NCI-H1048 (cell line): ENCODE results near the gene DMPK.

ENCODE experiments used
- DNase-seq: peaks from one replicate; lab custom pipeline; 2025; lab: John Stamatoyannopoulos, UW

Gene DMPK

GRCh38 chr19:45785781-45786532 is 3.7 kb upstream of the DMPK start:
- DNase-seq: no peak

- no peak for DNase-seq
These were observed 2.8 kb upstream of the DMPK start for GRCh38 chr19:45785097-45785496.

GRCh38 chr19:45784096-45784495 is 1.8 kb upstream of the DMPK start:
- no peak for DNase-seq

DNA sequence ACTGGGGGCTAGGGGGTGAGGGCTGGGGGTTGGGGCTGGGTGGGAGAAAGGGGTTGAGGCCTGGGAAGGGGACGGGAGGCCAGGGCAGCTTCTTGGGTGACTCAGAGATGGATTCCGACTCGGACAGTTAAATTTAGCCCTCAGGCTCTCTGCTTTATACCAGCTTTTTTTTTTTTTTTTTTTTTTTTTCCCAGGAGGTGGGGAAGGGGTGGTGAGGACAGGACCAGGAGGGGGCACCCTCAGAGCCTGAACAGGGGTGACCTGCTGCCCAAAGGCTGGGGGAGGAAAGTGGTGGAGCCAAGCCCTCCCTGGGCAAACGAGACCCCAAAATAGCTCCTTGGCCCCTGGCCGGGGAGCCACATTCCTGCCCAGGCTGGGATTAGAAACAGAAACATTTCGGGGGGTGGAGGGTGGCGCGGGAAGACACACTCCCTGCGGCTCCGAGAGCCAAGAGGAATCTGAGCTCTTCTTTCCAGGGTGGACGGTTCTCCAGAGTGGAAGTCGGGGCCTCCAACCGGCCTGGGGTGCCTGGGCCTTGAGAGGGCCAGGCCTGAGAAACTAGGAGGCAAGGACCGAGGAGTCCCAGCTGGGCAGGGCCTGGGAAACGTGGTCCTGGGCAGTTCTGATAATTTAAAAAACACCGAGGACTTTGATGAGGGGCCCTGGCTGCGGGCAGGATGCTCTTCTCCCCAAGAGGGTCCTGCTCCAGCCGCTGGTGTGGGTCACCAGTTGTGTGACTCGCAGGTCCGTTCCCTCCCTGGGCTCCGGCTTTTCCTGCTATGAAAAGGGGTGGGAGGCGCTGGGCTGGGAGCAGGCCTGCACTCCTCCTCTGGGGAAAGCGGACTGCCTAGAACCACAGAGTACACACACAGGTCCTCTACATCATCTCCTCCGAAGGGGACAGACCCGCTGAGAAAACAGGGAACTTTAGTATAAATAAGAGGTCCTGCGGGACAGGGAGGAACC is 813 bp upstream of the DMPK start:
- no peak for DNase-seq

DNA sequence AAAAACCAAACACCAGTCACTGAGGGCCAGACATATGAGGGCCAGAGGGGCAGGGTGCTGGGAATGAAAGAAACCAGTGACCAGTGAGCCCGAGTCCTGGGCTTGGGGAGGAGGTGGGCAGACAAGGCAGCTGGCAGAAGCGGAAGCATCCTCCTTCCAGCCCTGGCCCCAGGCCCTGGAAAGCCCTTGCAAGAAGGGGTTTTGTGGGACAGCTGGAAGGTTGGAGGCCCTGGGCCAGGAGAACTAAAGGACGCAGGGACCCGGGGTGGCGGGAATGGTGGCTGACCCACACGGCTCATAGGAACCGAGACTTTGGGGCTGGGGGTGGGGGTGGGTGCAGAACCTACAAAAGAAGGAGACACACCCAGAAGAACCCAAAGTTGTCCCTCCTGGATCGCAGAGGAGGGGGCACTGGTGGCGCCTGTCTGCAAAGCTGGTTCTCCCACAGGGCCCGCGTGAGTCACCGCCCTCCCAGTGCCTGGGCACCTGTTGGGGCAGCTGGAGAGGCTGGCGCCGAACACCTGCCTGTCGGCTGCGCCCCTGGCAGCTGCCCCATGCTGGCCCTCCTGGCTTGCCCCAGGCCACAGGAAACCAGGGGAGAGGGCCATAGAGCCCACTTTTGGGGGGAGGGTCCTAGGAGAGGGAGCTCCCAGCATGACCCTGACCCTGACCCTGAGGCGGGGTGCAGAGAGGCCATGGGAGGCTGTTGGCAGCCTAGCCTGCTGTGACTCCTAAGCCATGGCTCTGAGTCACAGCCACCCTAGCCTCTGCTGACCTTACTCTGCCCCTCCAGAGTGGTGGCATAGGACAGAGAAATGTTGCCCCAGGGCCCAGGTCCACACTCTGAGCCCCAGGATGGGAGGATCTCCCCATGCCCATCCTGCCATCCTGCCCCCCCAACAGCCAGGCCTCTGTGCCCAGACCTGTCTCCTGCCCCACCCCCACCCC is 802 bp downstream of the DMPK start:
- no peak for DNase-seq

DNA sequence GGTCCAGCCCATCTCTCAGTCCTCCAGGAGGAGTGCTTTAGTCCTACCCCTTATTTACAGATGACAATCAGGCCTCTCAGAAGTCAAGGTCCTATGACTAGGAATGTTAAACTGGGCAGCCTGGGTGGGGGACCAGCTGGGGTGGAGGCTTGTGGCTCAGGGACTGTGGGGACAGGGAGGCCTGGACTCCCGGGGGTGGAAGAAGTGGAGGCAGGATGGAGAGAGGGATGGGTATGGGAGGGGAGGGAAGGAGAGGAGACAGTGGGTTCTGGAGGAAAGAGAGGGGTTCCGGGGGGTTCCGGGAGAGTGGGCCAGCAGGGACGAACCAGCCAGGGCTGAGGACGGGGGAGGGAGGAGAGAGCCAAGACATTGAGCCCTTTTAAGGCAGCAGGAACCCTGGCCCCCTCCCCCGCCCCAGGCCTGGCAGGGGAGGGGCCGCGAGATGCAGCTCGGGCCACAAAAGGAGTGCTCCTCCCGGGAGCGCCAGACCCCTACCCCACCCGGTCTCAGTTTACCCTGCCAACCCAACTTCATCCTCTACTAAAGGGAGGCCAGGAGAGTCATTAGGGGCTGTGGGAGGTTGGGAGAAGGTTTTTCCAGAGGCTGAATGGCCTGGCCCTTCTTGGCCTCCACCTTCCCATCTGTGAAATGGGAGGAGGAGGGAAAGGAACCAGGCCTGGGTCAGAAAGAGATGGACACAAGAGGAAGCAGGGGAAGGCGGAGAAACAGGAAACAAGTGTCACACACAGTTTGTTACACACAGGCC is 1.7 kb downstream of the DMPK start:
- no peak for DNase-seq

GRCh38 chr19:45780146-45780447 is 2.2 kb downstream of the DMPK start:
- no peak for DNase-seq

GRCh38 chr19:45779231-45780145 is 2.8 kb downstream of the DMPK start:
- peak; percentile 79 for DNase-seq

DNA sequence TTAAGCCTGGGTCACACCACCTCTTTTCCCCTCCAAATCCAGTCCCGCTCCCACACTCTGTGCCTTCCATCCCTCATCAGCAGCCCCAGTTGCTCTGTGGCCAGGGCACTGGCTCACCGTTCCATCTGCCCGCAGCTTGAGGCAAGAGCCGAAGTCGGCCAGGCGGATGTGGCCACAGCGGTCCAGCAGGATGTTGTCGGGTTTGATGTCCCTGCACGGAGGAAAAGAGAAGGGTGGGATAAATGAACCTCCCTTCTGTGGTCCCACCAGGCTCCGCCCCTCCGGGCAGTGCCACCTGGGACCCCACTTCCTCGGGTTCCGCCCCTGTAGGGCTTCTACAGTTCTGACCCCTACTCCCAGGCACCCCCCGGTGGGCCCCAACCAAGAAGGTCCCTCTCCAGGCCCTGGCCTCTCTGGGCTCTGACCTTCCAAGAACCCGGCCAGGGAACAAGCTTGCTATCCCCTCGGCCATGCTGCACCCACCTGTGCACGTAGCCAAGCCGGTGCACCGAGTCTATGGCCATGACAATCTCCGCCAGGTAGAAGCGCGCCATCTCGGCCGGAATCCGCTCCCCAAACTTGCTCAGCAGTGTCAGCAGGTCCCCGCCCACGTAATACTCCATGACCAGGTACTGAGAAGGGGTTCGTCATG is 4.2 kb downstream of the DMPK start:
- DNase-seq: no peak

GRCh38 chr19:45777395-45777961 is 4.8 kb downstream of the DMPK start:
- DNase-seq: no peak

DNA sequence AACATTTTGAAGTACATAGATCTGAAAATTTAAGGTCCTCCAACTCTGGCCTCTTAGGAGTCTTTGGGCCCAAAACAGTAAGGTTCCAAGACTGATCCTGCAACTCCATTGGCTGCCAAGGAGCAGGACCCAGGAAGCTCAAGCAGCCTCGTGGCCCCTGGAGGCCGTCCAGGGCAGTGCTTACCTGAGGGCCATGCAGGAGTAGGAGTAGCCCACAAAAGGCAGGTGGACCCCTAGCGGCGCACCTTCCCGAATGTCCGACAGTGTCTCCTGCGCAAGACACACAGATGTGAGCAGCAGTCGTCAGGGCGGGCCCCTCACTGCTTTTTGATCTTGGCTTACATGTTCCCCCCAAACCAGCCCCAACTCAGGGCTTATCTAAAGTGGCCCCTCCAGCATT is 7.5 kb downstream of the DMPK start:
- DNase-seq: no peak

GRCh38 chr19:45773384-45773783 is 8.9 kb downstream of the DMPK start:
- DNase-seq: no peak

GRCh38 chr19:45772912-45773311 is 9.4 kb downstream of the DMPK start:
- no peak for DNase-seq

DNA sequence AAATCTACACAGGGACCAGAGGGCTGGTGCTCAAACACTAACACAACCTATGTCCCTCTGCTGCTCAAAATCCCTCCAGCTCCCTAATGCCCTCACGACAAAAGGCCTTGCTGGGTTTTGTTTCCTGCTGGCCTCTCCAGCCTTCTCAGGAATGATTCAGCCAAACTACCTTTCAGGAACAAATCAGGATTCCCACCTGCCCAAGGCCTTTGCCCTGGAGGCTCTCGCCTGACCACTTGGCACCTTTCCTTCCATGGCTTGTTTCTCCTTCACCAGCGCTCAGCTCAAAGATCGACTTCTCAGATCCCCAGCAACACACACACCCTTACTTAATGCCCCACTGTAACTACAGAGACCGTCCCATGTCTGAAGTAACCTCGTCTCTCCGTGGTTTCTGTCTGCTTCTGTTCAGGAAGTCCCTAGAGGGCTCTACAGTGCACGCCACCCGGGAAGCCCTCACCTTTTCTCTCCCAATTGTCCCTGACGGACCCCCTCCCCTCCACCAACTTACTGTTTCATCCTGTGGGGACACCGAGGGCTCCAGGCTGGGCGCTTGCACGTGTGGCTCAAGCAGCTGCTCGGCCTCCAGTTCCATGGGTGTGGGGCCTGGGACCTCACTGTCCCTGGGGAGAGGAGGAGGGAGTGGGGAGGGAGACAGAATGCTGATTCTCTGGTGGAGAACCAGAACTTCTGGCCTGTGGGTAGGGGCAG is 10.0 kb downstream of the DMPK start:
- no peak for DNase-seq

- no peak for DNase-seq
These were observed 10.9 kb downstream of the DMPK start for GRCh38 chr19:45771311-45771933.

- DNase-seq: peak; percentile 96
These were observed 11.8 kb downstream of the DMPK start for GRCh38 chr19:45770192-45771101.

GRCh38 chr19:45769821-45770191 is 12.5 kb downstream of the DMPK start:
- no peak for DNase-seq
